Left hindlimb (tissue), 1 donor: ENCODE data around the gene FSTL4.

Experiments
- DNase-seq: peaks from one replicate; pipeline ENCODE4 v3.0.0-alpha.2; 2018

FSTL4 gene

GRCh38 chr5:133612249-133612860 lies at the start of gene FSTL4:
Gene FSTL4, minus strand, starts transcription at chr5:133612541.
- DNase-seq = no peak

GRCh38 chr5:133661389-133661788 lies 49.0 kb upstream of the FSTL4 start:
- DNase-seq = no peak

DNA sequence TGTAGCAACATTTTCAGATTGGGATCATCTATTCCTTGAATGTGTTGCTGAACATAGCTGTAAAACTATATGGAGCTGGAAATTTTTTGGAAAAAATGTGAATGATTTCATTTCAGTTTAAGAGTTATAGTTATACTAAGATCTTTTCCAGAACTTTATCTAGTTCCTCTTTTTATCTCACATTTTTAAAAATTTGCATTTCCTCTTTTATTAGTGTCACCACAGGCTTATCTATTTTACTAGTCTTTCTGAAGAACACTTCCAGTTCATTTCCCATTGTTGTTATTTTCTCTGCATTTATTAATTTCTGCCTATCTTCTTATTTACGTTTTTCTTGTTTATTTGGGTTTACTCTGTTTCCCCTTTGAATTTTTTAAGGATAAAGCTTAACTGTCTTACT lies 46.0 kb upstream of the FSTL4 start:
- DNase-seq = no peak

GRCh38 chr5:133657036-133657435 lies 44.7 kb upstream of the FSTL4 start:
- DNase-seq = no peak

DNA sequence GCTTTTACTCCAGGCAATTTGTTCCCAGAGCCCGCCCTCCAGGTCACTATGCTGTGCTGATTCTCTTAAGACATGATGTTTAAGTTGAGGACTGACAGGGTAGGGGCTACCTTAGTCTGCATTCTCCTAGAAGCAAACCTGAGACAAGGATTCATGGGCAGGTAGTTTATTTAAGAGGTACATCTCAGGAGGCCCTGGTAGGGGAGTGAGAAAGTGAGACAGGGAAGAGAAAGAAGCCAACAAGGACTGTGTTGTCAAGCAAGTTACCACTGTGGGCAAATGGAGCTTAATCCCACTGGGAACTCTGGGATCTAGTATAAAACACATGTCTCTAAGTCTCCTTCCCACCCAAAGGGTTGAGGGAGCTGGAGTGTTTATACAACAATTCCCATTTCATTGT lies 43.6 kb upstream of the FSTL4 start:
- no peak for DNase-seq

DNA sequence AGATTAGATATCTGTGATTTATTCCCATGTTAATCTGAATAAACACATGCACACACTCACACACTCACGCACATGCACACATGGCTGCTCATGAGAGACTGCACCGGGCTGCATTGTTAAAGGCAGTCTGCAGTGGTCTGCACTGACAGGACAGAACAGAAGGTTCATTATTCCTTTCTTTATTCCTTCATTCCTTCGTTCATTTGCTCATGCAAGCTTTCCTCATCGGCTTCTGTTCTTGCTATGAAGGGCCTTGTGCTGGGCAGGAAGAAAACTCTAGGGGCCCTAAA lies 41.4 kb upstream of the FSTL4 start:
- no peak for DNase-seq

GRCh38 chr5:133652951-133653759 lies 40.8 kb upstream of the FSTL4 start:
- DNase-seq = no peak

GRCh38 chr5:133644000-133644865 lies 31.9 kb upstream of the FSTL4 start:
- DNase-seq = no peak

DNA sequence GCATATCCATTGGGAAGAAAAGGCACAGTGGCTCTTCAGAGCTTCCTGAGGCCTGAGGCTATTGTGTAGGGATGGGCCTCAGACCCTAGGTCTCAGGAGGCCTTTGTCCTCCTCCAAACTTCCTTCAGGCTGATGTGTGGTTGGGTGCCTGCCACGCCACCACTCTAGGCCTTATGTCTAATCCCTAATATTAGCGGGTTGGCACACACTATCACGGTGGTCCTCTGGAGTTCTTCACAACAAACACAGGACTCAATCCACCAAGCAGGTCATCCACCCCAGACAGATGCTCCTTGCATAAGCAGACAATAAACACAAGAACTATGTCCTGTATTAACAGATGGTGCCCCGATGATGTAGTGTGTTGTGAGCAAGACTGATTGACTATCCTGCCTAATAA lies 31.0 kb upstream of the FSTL4 start:
- no peak for DNase-seq

GRCh38 chr5:133642153-133642722 lies 29.9 kb upstream of the FSTL4 start:
- DNase-seq = no peak

- DNase-seq = no peak
Observed at GRCh38 chr5:133641683-133642082, 29.3 kb upstream of the FSTL4 start.

GRCh38 chr5:133639850-133640528 lies 27.6 kb upstream of the FSTL4 start:
- no peak for DNase-seq

DNA sequence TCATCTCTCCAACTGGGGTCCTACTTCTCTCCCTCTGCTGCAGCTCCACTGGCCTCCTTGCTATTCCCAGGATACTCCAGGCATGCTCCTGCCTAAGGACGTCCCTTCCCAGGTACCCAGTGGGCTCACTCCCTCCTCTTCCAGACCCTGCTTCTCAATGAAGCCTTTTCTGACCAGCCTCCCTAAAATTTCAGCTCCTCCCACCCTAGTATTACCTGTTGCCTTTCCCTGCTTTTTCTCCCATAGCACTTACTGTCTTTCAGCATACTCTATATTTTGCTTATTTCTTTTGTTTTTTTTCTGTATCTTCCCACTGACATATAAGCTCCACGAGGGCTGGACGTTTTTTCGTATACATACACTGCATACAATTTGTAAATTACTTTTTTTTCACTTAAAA lies 26.1 kb upstream of the FSTL4 start:
- DNase-seq = no peak

DNA sequence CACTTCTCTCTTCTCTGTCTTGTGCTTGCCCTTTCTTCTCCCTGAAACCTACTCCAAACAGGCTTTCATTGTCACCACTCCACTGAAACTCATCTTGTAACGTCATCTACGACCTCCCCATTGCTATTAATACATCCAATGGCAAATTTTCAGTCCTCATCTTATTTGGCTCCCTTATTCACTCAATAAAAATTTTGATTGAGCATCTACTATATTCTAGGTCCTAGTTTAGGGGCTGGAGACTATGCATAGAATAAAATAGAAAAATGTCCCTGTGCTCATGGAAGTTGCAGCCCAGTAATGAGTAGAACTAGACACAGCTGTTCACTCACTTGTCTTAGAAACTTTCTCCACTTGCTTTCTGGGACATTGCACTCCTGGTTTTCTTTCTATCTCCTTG lies 24.9 kb upstream of the FSTL4 start:
- DNase-seq = no peak

DNA sequence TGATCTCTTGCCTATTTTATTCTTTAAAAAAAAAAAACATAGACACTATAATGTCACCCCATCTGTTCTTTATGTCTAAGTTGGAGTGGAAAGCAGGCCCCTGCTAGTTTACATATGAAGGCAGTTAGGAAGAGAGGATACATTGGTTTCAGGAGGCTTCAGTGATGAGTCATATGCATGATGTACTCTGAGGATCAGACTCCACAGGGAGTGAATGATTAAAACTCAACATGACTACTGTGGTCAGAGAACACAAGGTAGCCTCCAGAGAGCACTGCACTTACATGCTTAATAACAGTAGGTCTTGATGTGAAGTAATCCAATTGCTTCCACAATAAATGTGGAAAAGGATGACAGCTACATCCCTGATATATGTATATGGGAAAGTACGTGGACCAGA lies 22.7 kb upstream of the FSTL4 start:
- no peak for DNase-seq

- no peak for DNase-seq
Observed at GRCh38 chr5:133627180-133627579, 14.8 kb upstream of the FSTL4 start.

DNA sequence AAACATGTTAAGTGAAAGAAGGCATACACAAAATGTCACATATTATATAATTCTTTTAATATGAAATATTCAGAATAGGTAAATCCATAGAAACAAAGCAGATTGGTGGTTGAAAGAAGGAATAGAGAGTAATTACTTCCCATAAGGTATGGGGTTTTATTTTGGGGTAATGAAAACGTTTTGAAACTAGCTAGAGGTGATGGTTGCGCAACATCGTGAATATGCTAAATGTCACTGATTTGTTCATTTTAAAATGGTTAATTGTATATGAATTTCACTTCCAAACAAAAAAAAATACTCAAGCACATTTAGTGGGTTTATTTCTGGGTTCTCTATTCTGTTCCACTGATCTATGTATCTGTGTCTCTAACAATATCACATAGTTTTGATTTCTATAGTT lies 12.0 kb upstream of the FSTL4 start:
- DNase-seq = no peak

DNA sequence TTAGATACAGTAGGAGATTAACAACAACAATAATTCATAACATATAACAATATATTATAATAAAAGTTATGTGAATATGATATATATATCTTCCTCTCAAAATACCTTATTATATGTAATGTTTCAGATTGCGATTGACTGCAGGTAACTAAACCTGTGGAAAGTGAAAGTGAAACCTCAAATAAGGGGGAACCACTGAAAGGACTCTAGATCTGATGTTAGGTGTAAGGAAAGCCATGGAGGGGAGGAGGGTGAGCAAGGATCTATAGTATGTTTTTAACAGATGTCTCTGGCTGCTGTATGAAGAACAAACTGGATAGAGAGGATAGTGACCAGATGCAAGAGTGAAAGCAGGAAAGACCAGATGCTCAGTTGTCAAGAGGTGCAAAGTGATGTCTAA lies 5.8 kb upstream of the FSTL4 start:
- no peak for DNase-seq

- DNase-seq = no peak
Observed at GRCh38 chr5:133613743-133614142, 1.4 kb upstream of the FSTL4 start.

DNA sequence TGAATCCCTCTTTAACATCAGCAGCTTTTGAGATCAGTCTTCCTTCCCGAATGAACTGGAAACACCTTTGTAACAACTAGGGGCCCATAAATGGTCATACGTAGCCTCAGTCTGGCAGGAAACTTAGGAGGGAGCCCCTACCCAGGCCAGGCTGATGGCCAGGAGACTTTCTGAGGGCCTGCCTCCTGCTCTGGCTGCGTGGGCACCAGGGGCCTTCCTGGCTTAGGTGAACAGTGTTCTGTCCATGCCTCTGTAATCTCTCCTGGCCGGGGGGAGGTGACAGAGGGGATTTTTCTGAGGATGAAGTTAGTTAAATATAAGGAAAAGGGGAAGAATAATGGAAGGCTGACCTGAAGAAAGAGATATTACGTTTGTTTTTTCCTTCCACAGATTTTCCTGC lies 843 bp upstream of the FSTL4 start:
- DNase-seq = no peak

GRCh38 chr5:133611357-133612248 lies 738 bp downstream of the FSTL4 start:
- no peak for DNase-seq
